ENCODE measurements around the gene TSPEAR. TPM values are rescaled to one million over a fixed set of nuclear protein-coding genes. Genes with fewer than 3 reads are reported as not detected.

Gene TSPEAR
- total RNA-seq, 2 donors from 2014 or later = not detected

GRCh38 chr21:44710294-44710665 lies 1.1 kb downstream of the TSPEAR start:
- Histone ChIP-seq H3K4me1 (ENCODE audit: control insufficient read depth in 1 of 2, low read depth in 2 of 2) (no peaks in the 10 kb centered on the region), H3K27ac (no peak overlapping the region), H3K4me3 (no peak overlapping the region), H3K27me3 (replicated peaks; ENCODE audit: insufficient read depth) (peaks cover 10% of the 10 kb centered on the region), H3K9me3 (no peaks in the 10 kb centered on the region), H3K36me3 (no peaks in the 10 kb centered on the region)
- TF ChIP-seq CTCF (IDR thresholded peaks at IDR 0.05) = no peak
- DNase-seq (ENCODE audit: low spot score) (no peak), ATAC-seq (ENCODE audit: insufficient number of reproducible peaks, low FRiP score, low read depth) (no peak)

GRCh38 chr21:44709426-44710293 lies 1.7 kb downstream of the TSPEAR start:
- Histone ChIP-seq H3K4me3 (peak overlapping the region; percentile 36), H3K9me3 (no peaks in the 10 kb centered on the region), H3K36me3 (no peaks in the 10 kb centered on the region), H3K4me1 (ENCODE audit: control insufficient read depth in 1 of 2, low read depth in 2 of 2) (no peaks in the 10 kb centered on the region), H3K27ac (no peak overlapping the region), H3K27me3 (replicated peaks; ENCODE audit: insufficient read depth) (peaks cover 10% of the 10 kb centered on the region)
- ATAC-seq (ENCODE audit: insufficient number of reproducible peaks, low FRiP score, low read depth) (no peak), DNase-seq (ENCODE audit: low spot score) (no peak)
- no peak for TF ChIP-seq CTCF (IDR thresholded peaks at IDR 0.05)

- H3K9me3 ChIP-seq = no peaks in the 10 kb centered on the region
- DNase-seq (ENCODE audit: low spot score) (no peak), ATAC-seq (ENCODE audit: insufficient number of reproducible peaks, low FRiP score, low read depth) (no peak)
- peaks cover 10% of the 10 kb centered on the region for H3K27me3 ChIP-seq (replicated peaks; ENCODE audit: insufficient read depth)
- H3K27ac ChIP-seq = no peak overlapping the region
- H3K4me1 ChIP-seq (ENCODE audit: control insufficient read depth in 1 of 2, low read depth in 2 of 2) = no peaks in the 10 kb centered on the region
- H3K4me3 ChIP-seq = peak overlapping the region; percentile 36
- H3K36me3 ChIP-seq = no peaks in the 10 kb centered on the region
- TF ChIP-seq CTCF (IDR thresholded peaks at IDR 0.05) = no peak
Observed at GRCh38 chr21:44708866-44709425, 2.4 kb downstream of the TSPEAR start.

DNA sequence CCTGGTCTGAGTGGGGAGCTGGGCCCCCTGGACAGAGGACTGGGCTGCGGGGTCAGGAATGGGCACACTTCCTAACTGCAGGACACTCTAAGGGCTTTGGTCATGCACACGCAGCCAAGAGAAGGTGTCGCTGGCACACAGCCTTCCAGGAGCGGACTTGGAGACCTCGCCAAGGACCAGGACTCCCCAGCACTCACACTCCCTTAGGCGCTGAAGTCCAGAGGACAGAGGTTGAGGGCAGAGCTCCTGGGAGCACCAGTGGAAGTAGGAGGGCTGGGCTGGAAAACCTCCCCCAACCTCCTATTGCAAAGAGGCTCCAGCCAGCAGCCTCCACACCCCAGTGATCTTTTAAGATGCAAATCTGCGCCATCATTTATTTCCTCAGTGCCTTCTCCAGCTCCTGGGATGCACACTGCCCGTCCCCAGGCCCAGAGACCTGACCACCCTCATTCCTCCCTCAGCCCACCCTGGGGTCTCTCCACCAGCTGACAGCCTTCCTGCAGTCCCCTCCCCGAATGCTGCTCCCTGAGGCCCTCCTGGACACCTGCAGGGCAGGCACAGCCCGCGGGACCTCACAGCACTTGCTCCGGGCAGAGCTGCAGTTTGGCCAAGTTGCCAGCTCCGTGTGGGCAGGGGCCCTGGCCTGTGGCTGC lies 3.0 kb downstream of the TSPEAR start:
- no peak overlapping the region for H3K4me3 ChIP-seq
- no peaks in the 10 kb centered on the region for H3K4me1 ChIP-seq (ENCODE audit: control insufficient read depth in 1 of 2, low read depth in 2 of 2)
- peaks cover 10% of the 10 kb centered on the region for H3K27me3 ChIP-seq (replicated peaks; ENCODE audit: insufficient read depth)
- no peaks in the 10 kb centered on the region for H3K36me3 ChIP-seq
- no peak for TF ChIP-seq CTCF (IDR thresholded peaks at IDR 0.05)
- H3K27ac ChIP-seq = no peak overlapping the region
- ATAC-seq (ENCODE audit: insufficient number of reproducible peaks, low FRiP score, low read depth) = no peak
- no peaks in the 10 kb centered on the region for H3K9me3 ChIP-seq
- no peak for DNase-seq (ENCODE audit: low spot score)
